ENCODE measurements around the gene HLA-DOA.

HLA-DOA gene

GRCh38 chr6:32974016-32974333, 35.4 kb downstream of the HLA-DOA start:
- Histone ChIP-seq H3K4me3 (ENCODE audit: low read depth, low read length) (peak overlapping the region; percentile 97), H3K36me3 (ENCODE audit: control insufficient read depth in 2 of 2, insufficient read depth in 1 of 2, low read length in 2 of 2) (peaks cover 52 to 81% of the 10 kb centered on the region in 2 experiments), H3K27ac (ENCODE audit: extremely low read depth, low read depth, low read length) (peak overlapping the region; percentile 99), H3K4me1 (ENCODE audit: control insufficient read depth, insufficient read depth, low read length) (peaks cover 25% of the 10 kb centered on the region), H3K9me3 (ENCODE audit: control insufficient read depth, insufficient read depth, low read depth, low read length) (no peaks in the 10 kb centered on the region)
- CTCF ChIA-PET = interaction anchor here (0.6 to 18.0 kb wide), 9 partner anchors 13 to 726 kb away, joined by 3 to 344 read pairs (median 3); partner anchors contain the start of genes HLA-DMA and TAP2
- POLR2A ChIA-PET = interaction anchor here (0.6 to 11.3 kb wide), 6 partner anchors 8 to 1141 kb away, joined by 3 to 405 read pairs (median 174); partner anchors contain the start of genes HLA-DMA, HLA-DMB and TAP2
- TF ChIP-seq PRDM6 (tag by site-specific recombination; IDR thresholded peaks at IDR 0.05) (0 out of 2 replicates have a peak, but pooled peaks have one; percentile 15), ZNF335 (tag by site-specific recombination; conservative IDR thresholded peaks at IDR 0.05) (peak; percentile 51), ZNF555 (tag by site-specific recombination; conservative IDR thresholded peaks at IDR 0.05) (no peak)

GRCh38 chr6:32973144-32974015, 36.0 kb downstream of the HLA-DOA start:
- ChIA-PET CTCF (interaction anchor here (0.6 to 18.0 kb wide), 6 partner anchors 13 to 331 kb away, joined by 3 to 344 read pairs (median 7); partner anchors contain the start of gene HLA-DMA), POLR2A (interaction anchor here (1.2 to 11.3 kb wide), 19 partner anchors 9 to 1146 kb away, joined by 3 to 405 read pairs (median 24); partner anchors contain the start of genes ATF6B, CUTA, FKBPL and HLA-DMA)
- Histone ChIP-seq H3K4me3 (ENCODE audit: low read depth, low read length) (peak overlapping the region; percentile 97), H3K27ac (ENCODE audit: extremely low read depth, low read depth, low read length) (peak overlapping the region; percentile 99), H3K9me3 (ENCODE audit: control insufficient read depth, insufficient read depth, low read depth, low read length) (no peaks in the 10 kb centered on the region), H3K36me3 (ENCODE audit: control insufficient read depth in 2 of 2, insufficient read depth in 1 of 2, low read length in 2 of 2) (peaks cover 49 to 75% of the 10 kb centered on the region in 2 experiments), H3K4me1 (ENCODE audit: control insufficient read depth, insufficient read depth, low read length) (peaks cover 25% of the 10 kb centered on the region)
- TF ChIP-seq ZNF645 (tag by site-specific recombination; IDR thresholded peaks at IDR 0.05) = peak; percentile 27; the same call in 1 of the 2 replicates
- TF ChIP-seq ZNF600 (tag by site-specific recombination; IDR thresholded peaks at IDR 0.05) = peak; percentile 4; the same call in 1 of the 2 replicates
- no peak for TF ChIP-seq ZSCAN16 (tag by site-specific recombination; IDR thresholded peaks at IDR 0.05)
- TF ChIP-seq BCL11A (tag by site-specific recombination; IDR thresholded peaks at IDR 0.05; ENCODE audit: low read depth) = no peak
- TF ChIP-seq ZFHX2 (tag by site-specific recombination; conservative IDR thresholded peaks at IDR 0.05) = 0 out of 2 replicates have a peak, but pooled peaks have one; percentile 17
- TF ChIP-seq SP3 (tag by site-specific recombination; IDR thresholded peaks at IDR 0.05) = peak; percentile 1; the same call in 1 of the 2 replicates
- peak; percentile 92 for TF ChIP-seq ZXDB (tag by site-specific recombination; IDR thresholded peaks at IDR 0.05)
- no peak for TF ChIP-seq ZNF394 (tag by site-specific recombination; IDR thresholded peaks at IDR 0.05; ENCODE audit: borderline replicate concordance)
- TF ChIP-seq GFI1B (tag by site-specific recombination; IDR thresholded peaks at IDR 0.05) = 0 out of 2 replicates have a peak, but pooled peaks have one; percentile 20
- 0 out of 2 replicates have a peak, but pooled peaks have one; percentile 17 for TF ChIP-seq KLF9 (tag by site-specific recombination; IDR thresholded peaks at IDR 0.05; ENCODE audit: low read depth)
- TF ChIP-seq ZNF747 (tag by site-specific recombination; IDR thresholded peaks at IDR 0.05) = peak; percentile 12; the same call in 1 of the 2 replicates
- 0 out of 2 replicates have a peak, but pooled peaks have one; percentile 21 for TF ChIP-seq ZNF518A (tag by site-specific recombination; conservative IDR thresholded peaks at IDR 0.05; ENCODE audit: low read depth)
- TF ChIP-seq ZNF214 (tag by site-specific recombination; IDR thresholded peaks at IDR 0.05; ENCODE audit: borderline replicate concordance) = no peak
- TF ChIP-seq ZBTB10 (tag by site-specific recombination; IDR thresholded peaks at IDR 0.05) = no peak
